GM12892 (cell line): Measurements from ENCODE around the gene EVL.

ENCODE experiments used
- POLR2A ChIP-seq: IDR thresholded peaks from 2 replicates; pipeline ENCODE4 v1.6.1; 2011; ENCODE audit warnings: low read depth, low read length, control low read depth
- POLR2AphosphoS5 ChIP-seq: IDR thresholded peaks from 2 replicates; pipeline ENCODE4 v1.6.1; 2011; ENCODE audit warnings: low read depth, low read length, control low read depth

DNA sequence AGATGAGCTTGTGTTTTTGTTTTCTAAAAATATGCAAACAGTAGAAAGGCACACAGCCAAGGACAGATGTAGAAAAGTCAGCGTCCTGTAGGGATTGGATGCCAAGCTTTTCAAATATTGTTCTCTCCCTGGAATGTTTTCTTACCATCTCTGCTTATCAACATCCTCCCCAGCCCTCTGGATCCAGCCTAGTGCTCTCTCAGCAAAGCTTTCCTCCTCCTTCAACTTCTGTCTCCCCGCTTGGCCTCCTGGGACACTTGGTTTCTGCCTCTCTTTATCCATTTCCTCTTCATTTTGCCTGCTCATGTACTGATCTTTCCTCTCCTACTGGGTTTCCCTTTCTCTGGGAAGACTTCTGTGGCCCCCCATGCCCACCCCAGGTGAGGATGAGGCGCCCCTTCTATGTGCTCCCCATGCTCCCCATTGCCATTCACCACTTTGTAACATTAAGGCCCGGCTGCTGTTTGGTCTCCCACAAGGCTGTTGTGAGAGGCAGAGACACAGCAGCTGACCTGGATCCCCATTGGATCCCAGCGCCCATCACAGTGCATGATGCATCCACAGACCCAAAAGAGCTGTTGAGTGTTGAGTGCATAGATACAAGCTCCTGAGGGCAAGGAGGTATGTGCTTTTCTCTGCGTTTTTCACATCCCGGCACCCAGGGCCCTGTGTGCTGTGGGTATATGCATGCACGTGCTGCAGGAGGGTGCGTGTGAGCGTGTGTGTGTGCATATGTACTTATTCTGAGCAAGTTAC, 38.2 kb downstream of the EVL start:
- TF ChIP-seq POLR2A = no peak
- no peak for TF ChIP-seq POLR2AphosphoS5
